Measurements from ENCODE around the gene CFAP119. TPM values are rescaled to one million over a fixed set of nuclear protein-coding genes. Genes with fewer than 3 reads are reported as not detected.

The CFAP119 gene
- polyA plus RNA-seq, 4 donors, result 7.8 to 12.1 (median 10.2) TPM

DNA sequence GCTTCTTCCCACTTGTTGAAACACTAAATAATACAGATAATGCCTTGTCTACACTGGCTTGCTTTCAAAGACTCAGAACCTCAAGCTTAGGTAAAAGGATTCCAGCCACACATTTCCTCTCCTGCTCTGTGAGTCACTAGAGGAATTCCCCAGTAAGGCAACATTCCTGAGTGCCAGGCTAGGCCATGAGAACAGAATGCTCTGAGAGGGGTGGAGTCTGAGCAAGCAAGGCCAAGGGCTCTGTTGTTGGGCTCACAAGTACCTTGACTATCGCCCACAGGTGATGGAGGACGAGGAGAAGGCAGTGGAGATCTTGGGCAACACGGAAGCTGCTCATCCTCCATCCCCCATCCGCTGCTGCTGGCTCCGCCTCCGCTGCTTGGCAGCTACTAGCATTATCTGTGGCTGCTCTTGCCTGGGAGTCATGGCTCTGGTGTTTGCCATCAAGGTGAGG lies 20.4 kb downstream of the CFAP119 start:
- no peak for DNase-seq (ENCODE audit: low read depth in 4 of 4, low spot score in 2 of 4)

DNA sequence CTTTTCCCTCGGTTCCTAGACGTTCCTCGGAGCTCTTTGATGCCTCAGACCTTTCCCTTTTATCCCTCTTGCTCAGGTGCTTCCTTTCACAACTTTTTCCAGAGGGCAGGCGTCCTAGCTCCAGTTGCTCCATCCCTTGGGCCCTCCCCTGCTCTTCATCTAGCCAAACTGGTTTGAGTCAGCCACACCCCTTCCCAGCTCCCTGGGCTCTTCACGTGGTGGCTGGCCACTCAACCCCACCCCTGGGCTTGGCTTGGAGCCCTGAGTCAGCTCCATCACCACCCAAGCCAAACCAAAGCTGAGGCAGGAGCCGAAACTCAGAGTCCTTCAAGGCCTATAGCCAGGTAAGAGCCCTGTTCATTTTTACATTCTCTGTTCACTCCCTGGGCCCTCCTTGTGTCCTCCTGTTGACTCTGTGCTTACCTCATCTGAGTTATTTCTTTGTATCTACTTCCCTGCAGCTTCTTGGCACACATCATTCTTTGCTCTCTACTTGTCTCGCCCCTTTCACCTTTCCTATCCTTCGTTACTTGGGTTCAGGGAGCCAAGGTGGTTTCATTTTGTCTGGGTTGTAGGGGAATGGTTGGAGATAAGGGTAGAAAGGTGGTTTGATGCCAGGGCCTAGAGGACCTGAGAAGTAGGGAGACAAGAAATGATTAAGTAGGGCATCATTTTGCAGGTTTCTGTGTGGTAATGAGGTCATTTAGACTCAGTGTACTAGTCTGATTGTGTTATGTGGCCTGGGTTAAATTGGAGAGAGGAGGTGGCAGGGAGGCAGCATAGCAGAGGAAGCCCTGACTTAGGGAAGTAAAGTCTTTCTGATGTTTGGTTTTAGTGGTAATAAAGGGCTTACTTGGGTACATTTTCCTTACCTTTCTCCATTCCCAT lies 21.3 kb downstream of the CFAP119 start:
- no peak for DNase-seq (ENCODE audit: low read depth in 4 of 4, low spot score in 2 of 4)

GRCh38 chr16:30738984-30739951 lies 22.6 kb downstream of the CFAP119 start:
- DNase-seq (ENCODE audit: low read depth in 4 of 4, low spot score in 2 of 4), result no peak

DNA sequence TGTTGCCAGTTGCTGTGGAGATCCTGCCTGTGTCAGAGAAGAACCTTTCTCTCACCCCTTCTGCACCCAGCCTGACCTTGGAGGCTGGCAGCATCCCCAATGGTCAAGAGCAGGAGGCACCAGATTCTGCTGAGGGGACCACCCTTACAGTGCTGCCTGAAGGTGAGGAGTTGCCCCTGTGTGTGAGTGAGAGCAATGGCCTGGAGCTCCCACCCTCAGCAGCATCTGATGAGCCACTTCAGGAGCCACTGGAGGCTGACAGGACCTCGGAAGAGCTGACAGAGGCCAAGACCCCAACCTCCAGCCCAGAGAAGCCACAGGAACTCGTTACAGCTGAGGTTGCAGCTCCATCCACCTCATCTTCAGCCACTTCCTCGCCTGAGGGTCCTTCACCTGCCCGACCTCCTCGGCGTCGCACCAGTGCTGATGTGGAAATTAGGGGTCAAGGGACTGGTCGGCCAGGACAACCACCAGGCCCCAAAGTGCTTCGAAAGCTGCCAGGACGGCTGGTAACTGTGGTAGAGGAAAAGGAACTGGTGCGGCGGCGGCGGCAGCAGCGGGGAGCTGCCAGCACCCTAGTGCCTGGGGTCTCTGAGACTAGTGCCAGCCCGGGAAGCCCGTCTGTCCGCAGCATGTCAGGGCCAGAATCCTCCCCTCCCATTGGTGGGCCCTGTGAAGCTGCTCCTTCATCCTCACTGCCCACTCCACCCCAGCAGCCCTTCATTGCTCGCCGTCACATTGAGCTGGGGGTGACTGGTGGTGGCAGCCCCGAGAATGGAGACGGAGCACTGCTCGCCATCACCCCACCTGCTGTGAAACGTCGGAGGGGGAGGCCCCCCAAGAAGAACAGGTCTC lies 23.8 kb downstream of the CFAP119 start:
- no peak for DNase-seq (ENCODE audit: low read depth in 4 of 4, low spot score in 2 of 4)

DNA sequence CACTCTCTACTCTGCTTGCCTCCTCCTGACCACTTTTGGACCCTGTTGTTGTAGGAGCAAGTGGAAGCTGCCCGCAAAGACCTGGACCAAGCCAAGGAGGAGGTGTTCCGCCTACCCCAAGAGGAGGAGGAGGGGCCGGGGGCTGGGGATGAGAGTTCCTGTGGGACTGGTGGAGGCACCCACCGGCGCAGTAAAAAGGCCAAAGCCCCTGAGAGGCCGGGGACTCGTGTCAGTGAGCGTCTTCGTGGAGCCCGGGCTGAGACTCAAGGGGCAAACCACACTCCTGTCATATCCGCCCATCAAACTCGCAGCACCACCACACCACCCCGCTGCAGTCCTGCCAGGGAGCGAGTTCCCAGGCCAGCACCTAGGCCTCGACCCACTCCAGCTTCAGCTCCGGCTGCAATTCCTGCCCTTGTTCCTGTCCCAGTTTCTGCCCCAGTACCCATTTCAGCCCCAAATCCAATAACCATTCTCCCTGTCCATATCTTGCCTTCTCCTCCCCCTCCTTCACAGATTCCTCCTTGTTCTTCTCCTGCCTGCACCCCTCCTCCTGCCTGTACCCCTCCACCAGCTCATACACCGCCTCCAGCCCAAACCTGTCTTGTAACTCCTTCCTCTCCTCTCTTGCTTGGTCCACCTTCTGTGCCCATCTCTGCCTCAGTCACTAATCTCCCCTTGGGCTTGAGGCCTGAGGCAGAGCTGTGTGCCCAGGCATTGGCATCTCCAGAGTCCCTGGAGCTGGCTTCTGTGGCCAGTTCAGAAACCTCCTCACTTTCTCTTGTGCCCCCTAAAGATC lies 24.7 kb downstream of the CFAP119 start:
- no peak for DNase-seq (ENCODE audit: low read depth in 4 of 4, low spot score in 2 of 4)

DNA sequence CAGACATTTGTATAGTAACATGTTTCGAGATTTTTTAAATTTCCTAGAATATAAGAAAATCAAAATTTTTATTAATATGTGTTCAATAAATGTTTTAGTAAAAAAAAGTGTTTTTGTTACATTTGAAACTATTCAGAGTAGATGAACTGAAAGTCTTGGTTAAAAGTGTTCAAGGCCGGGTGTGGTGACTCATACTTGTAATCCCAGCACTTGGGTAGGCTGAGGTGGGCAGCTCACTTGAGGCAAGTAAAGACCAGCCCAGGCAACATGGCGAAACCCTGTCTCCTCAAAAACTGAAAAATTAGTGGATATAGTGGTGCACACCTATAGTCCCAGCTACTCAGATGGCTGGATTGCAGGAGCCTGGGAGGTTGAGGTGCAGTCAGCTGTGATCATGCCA lies 30.5 kb downstream of the CFAP119 start:
- DNase-seq (ENCODE audit: low read depth in 4 of 4, low spot score in 2 of 4), result no peak

DNA sequence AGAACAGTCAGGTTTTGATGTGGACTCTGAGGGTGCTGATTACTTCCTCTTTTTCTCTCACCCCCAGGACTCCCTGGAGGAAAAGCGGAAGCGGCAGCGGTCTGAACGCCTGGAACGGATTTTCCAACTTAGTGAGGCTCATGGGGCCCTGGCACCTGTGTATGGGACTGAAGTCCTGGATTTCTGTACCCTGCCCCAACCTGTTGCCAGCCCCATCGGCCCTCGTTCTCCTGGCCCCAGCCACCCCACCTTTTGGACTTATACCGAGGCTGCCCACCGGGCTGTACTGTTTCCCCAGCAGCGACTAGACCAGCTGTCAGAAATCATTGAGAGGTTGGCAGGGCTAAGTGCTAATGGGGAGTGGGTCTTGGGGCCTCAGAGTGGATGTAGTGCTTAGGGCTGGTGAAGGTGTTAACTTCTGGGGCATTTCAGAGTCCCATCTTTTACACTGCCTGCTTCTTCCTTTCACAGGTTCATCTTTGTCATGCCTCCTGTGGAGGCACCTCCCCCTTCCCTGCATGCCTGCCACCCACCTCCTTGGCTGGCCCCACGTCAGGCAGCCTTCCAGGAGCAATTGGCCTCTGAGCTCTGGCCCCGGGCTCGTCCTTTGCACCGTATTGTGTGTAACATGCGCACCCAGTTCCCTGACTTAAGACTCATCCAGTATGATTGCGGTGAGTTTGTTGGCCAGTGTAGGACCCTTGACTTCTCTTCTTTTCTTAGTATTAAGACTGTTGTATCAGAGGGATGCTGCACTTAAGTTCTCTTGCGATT lies 32.8 kb downstream of the CFAP119 start:
- no peak for DNase-seq (ENCODE audit: low read depth in 4 of 4, low spot score in 2 of 4)

DNA sequence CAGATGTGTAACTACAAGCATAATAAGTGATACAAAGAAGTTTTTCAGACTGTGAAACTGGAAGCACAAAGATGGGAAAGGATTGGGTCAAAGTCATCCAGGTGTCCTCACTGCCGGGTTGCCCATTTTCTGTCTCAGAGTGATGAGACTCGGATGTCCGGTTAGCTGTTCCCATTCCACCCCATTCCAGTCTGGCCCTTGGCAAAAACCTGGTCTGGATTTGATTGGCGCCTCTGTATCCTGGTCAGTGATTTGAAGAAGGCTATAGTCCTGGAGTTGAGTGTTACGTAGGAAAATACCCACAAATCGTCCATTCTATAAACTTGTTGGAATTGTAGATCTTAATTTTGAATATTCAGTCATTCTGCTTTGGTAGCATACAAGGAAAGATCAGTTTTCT lies 33.5 kb downstream of the CFAP119 start:
- DNase-seq (ENCODE audit: low read depth in 4 of 4, low spot score in 2 of 4), result no peak

GRCh38 chr16:30725418-30725792 lies 36.5 kb downstream of the CFAP119 start:
- DNase-seq (ENCODE audit: low read depth in 4 of 4, low spot score in 2 of 4), result no peak

- DNase-seq (ENCODE audit: low read depth in 4 of 4, low spot score in 2 of 4), result no peak
Measured at GRCh38 chr16:30724641-30725417, 37.0 kb downstream of the CFAP119 start.

GRCh38 chr16:30723725-30724355 lies 38.0 kb downstream of the CFAP119 start:
- no peak for DNase-seq (ENCODE audit: low read depth in 4 of 4, low spot score in 2 of 4)

- no peak for DNase-seq (ENCODE audit: low read depth in 4 of 4, low spot score in 2 of 4)
Measured at GRCh38 chr16:30722916-30723315, 38.9 kb downstream of the CFAP119 start.

- DNase-seq (ENCODE audit: low read depth in 4 of 4, low spot score in 2 of 4), result no peak
Measured at GRCh38 chr16:30722443-30722842, 39.4 kb downstream of the CFAP119 start.

GRCh38 chr16:30721606-30722005 lies 40.3 kb downstream of the CFAP119 start:
- DNase-seq (ENCODE audit: low read depth in 4 of 4, low spot score in 2 of 4), result no peak

DNA sequence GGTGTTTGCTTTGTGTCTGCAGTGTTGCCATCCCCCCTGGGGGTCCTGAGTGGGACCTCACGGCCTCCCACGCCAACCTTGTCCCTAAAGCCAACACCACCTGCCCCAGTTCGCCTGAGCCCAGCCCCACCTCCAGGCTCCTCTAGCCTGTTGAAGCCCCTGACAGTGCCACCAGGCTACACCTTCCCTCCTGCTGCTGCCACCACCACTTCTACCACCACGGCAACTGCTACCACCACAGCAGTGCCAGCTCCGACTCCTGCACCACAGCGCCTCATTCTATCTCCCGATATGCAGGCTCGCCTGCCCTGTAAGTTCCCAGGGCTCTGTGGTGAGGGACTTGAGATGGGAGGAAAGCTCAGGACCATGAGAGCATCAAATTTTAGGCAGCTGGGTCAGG lies 40.7 kb downstream of the CFAP119 start:
- no peak for DNase-seq (ENCODE audit: low read depth in 4 of 4, low spot score in 2 of 4)

- DNase-seq (ENCODE audit: low read depth in 4 of 4, low spot score in 2 of 4), result no peak
Measured at GRCh38 chr16:30720694-30721093, 41.2 kb downstream of the CFAP119 start.

DNA sequence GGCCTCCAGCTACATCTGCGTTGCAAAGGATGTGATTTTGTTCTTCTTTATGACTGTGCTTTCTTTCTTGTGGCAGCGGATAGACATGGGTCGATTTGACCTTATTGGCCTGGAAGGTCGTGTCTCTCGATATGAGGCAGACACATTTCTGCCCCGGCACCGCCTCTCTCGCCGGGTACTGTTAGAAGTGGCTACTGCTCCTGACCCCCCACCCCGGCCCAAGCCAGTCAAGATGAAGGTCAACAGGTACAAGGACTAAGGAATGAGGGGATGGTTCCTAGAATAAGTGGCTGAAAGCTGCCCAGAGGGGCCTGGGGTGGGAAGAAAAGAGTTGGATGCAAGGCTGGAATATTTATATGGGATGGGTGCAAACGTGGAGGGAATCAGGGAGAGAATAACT lies 41.8 kb downstream of the CFAP119 start:
- no peak for DNase-seq (ENCODE audit: low read depth in 4 of 4, low spot score in 2 of 4)

Measured in left renal cortex interstitium (tissue), 4 donors.